Peyer's patch (tissue), 4 donors: ENCODE measurements around the gene PIPOX.

Experiments
- CTCF ChIP-seq, 6 experiments: fragments of 450-650 bp in 4 of 6; fragments of 200-600 bp in 2 of 6; sonication (generic) in 1 of 6; IDR thresholded peaks; one replicate each; pipeline ENCODE4 v1.5.1; 2017 to 2019; ENCODE audit warnings: antibody characterized with exemption in 6 of 6, mild to moderate bottlenecking in 3 of 6, moderate library complexity in 1 of 6
- POLR2A ChIP-seq, 2 donors: fragments of 450-650 bp; IDR thresholded peaks; one replicate each; pipeline ENCODE4 v1.5.1; 2017; ENCODE audit warnings: antibody characterized with exemption in 2 of 2, mild to moderate bottlenecking in 2 of 2, moderate library complexity in 2 of 2

- no peak for TF ChIP-seq POLR2A (IDR thresholded peaks at IDR 0.05)
- TF ChIP-seq CTCF (IDR thresholded peaks at IDR 0.05) = no peak
Measured at GRCh38 chr17:28997806-28998205, 45.1 kb upstream of the PIPOX start.
